ENCODE data around the gene ARID5B.

DNA sequence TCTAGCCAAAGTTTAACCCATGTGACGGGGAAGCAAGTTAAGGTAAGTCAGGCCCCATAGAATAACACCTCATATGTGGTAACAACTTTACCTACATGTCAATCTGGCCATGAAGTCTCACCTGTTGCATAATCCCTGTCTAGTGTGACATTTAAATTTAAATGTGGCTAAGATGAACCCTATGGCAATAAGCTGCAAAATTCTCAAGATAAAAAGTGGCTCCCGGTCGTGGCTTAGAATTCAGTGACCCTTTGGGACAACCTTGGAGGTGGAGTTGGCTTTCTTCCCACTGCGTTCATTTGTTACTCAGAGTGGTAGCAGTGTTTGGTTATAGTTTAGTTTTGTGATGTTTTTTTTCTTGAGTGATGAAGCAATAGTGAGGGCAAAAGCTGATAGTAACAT is 90.6 kb downstream of the ARID5B start:
- no peak for TF ChIP-seq CTCF (IDR thresholded peaks at IDR 0.05; ENCODE audit: low read length)
- no peak for TF ChIP-seq EZH2phosphoT487 (IDR thresholded peaks at IDR 0.05; ENCODE audit: low read length)
